UCSD-AML1 (cell line): Measurements from ENCODE around the gene CHMP2A.

Experiments used
- DNase-seq: peaks from one replicate; lab custom pipeline; 2025; ENCODE audit not compliant: unreplicated experiment; lab: John Stamatoyannopoulos, UW

CHMP2A gene

GRCh38 chr19:58570770-58571574 lies 16.1 kb upstream of the CHMP2A start:
- no peak for DNase-seq

GRCh38 chr19:58569943-58570670 lies 15.2 kb upstream of the CHMP2A start:
- no peak for DNase-seq

- DNase-seq, result no peak
Observed at GRCh38 chr19:58569191-58569942, 14.5 kb upstream of the CHMP2A start.

GRCh38 chr19:58568453-58569130 lies 13.7 kb upstream of the CHMP2A start:
- no peak for DNase-seq

DNA sequence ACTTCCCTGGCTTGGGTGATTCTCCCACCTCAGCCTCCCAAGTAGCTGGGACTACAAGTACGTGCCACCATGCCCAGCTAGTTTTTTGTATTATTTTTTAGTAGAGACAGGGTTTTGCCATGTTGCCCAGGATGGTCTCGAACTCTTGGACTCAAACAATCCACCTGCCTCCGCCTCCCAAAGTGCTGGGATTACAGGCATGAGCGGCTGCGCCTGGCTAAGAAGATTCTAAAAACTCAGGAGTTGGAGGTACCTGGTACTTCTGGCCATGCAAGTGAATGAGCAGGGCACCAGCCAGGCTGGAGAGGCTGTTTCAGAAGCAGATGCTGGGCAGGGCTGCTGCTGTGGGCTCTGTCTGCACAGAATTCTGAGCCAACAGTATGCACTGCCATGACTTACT lies 12.1 kb upstream of the CHMP2A start:
- no peak for DNase-seq

DNA sequence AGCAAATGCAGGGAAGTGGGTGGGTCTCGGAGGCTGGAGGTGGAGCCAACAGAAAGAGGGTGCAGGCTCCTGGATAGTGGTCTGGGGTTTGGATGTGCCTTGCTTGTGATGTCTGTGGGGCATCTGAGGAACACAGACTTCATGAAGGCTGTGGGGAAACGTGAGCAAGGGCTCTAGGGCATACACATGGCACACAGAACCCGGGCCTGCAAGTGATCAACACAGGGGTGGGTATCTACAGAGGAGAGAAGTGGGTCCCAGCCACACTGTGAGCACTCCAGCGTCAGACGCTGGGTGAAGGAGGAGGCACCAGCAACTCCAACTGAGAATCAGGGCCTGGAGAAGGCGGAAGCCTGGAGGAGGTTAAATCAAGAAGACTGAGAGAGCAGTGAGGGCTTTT lies 8.9 kb upstream of the CHMP2A start:
- no peak for DNase-seq

DNA sequence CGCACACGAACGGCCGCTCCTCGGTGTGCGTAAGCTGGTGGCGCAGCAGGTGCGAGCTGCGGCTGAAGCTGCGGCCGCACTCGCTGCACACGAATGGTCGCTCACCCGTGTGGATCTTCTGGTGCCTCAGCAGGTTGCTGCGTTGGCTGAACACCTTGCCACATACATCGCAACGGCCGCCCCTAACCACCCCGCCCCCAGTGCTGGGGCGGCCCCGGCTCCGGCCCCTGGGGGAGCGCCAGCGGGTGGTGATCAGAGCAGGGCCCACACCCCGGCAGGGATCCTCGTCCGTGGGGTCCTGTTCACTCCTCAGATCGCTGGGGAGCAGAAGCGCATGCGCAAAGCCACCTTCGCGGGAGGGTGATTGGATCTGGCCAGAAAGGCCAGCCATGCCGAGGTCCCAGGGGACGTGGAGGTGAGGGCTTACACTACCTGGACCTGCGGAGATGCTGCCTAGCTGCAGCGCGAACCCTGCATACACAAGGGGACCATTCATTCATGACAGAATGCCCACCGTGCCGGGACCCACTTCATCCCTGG lies 8.2 kb upstream of the CHMP2A start:
- no peak for DNase-seq

GRCh38 chr19:58562122-58563033 lies 7.5 kb upstream of the CHMP2A start:
- no peak for DNase-seq

DNA sequence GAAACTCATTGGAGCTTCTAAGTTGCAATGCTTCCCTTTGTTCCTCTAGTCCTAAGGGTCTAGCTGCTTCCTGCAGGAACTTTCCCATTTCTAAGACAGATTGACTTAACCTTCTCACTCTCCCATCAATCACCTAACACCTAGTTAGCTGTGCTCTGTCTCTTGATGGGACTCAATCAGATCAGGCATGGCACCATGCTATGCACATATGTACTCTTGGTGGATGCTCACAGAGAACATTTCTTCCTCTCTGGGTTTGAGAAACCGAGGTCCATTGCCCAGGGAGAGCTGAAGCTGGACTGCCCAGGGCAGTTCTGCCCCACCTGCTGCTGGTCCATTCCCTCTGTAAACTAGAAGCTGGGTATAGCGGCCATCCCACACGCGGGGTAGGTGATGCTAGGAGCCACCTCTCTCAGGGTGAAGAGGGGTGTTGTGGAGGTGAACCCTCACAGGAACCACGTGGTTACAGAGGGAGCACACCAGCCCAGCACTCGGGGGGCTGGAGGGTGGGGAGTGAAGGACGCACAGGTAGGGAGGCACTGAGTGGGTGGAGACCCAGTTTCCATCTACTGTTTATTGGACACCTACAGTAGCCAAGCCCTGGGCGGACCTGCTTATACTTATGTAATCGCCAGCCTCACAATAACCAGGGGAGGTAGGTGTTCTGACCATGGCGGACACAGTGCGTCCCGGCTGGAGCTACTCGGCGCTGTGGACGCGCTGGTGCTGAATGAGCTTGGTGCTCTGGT lies 6.6 kb upstream of the CHMP2A start:
- no peak for DNase-seq

- DNase-seq, result no peak
Observed at GRCh38 chr19:58560921-58561320, 6.0 kb upstream of the CHMP2A start.

DNA sequence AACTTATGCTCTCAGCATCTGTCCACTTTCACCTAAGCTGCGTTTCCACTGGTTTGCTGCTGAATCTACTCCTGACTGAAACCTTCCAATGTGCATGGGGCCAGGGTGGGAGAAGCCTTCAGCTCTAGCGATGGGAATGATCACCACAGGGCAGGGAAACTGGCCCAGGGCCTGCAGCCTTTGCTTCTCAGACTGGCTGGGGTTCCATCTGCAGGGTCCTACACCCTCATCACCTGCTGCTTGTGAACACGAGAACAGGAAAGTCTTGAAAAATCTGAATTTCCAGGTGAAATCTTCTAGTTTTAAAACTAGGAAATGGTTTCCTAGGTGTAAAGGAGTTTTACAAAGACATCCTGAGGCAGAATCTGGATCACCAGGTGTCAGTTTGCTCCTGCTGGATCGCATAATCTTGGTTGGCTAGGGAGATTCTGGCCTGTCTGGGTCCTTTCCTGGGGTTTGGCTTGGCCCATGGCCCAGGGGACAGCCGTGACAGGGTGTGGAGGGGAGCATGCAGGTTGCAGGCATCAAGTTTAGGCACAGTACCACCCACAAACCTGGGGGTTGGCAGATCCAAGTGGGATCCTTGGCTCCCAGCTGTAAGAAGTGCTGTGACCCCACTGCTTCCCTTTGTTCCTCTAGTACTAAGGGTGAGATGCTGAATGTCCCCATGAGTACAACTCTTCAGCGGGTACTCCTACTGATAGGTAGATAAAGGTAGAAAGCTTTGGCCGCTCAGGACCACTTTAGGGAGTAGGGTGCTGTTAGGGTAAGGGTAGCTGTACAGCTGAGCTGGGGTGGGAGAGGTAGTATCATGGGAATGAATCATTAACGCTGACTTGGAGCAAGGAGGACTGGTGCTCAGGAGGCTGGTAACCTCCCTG lies 5.3 kb upstream of the CHMP2A start:
- DNase-seq, result no peak

DNA sequence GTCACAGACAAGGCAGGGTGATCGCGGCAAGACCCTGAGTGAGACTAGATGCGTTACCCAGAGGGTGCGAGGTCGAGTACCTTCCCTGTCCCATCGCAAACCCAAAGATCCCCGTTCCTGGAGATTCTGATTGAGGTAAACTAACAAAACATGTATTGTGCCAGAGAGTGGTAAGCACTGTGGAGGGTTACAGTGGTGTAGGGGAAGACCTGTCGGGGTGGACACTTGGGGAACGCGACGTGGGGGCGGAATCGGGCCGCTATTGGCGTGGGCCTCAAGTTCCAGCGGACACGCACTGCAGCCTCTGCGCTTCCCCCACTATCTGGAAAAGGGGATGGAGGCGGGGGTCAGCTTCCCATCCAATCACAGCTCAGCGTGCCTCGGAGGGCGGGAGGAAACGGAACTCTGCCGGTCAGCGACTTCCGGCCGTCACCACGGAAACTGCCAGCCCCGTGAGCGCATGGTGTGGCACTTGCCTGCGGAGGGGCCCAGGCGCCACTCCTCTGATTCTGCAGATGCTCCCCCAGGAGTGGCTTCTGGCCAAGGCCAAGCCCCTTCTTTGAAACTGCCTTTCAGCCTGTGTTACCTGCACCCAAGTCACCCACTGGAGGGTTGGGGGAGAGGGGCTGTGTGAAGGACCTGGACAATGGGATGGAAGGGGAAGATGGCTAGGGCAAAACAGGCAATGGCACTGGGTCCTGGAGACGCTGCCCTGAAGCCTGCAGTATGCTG lies 4.5 kb upstream of the CHMP2A start:
- DNase-seq, result no peak

GRCh38 chr19:58558623-58559274 lies 3.8 kb upstream of the CHMP2A start:
- no peak for DNase-seq

GRCh38 chr19:58558066-58558622 lies 3.2 kb upstream of the CHMP2A start, which contains the start of gene UBE2M:
Gene UBE2M (minus strand): TSS chr19:58558611. CDS start chr19:58558381, 230 bp downstream.
- no peak for DNase-seq

- no peak for DNase-seq
Observed at GRCh38 chr19:58557221-58558065, 2.5 kb upstream of the CHMP2A start.
